IPS-18a (cell line): ENCODE measurements around the gene FOXL1.

Experiments used
- H3K27ac ChIP-seq: one replicate; pipeline ENCODE4 v1.5.1; 2013; ENCODE audit warnings: low read length
- H3K27me3 ChIP-seq: one replicate; pipeline ENCODE4 v1.6.1; 2013; ENCODE audit warnings: mild to moderate bottlenecking, low read length; ENCODE audit not compliant: control insufficient read depth, insufficient read depth
- H3K36me3 ChIP-seq: one replicate; pipeline ENCODE4 v1.6.1; 2013; ENCODE audit warnings: low read depth, low read length; ENCODE audit not compliant: control insufficient read depth
- H3K4me1 ChIP-seq: one replicate; pipeline ENCODE4 v1.6.1; 2013; ENCODE audit warnings: low read depth, low read length; ENCODE audit not compliant: control insufficient read depth
- H3K4me3 ChIP-seq: one replicate; pipeline ENCODE4 v1.5.1; 2013; ENCODE audit warnings: low read length
- H3K9ac ChIP-seq: one replicate; pipeline ENCODE4 v1.6.1; 2013; ENCODE audit warnings: mild to moderate bottlenecking, low read length, moderate library complexity
- H3K9me3 ChIP-seq: one replicate; pipeline ENCODE4 v1.6.1; 2013; ENCODE audit warnings: low read depth, low read length; ENCODE audit not compliant: control insufficient read depth

FOXL1 gene

DNA sequence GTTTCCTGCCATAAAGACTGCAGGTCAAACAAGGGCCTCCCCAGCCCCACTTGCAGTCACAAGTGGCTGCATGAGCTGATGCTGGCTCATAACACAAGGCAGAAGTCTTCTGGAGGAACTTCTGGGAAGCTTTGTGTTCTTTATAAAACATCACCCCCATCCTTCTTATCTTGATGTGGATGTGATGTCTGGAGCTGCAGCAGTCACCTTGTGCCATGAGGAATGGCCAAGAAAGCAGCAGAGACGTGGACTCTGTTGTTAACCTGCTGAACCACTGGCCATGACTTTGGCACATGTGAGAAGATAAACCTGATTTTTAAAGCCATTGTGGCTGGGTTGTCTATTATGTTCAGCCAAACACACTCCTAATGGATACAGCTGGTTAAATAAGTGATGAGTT is 41.8 kb downstream of the FOXL1 start:
- no peaks in the 10 kb centered on the region for H3K27me3 ChIP-seq

GRCh38 chr16:86621966-86622365 is 43.6 kb downstream of the FOXL1 start:
- Histone ChIP-seq H3K27me3 (no peaks in the 10 kb centered on the region), H3K9ac (no peak overlapping the region), H3K4me1 (no peaks in the 10 kb centered on the region), H3K27ac (no peak overlapping the region), H3K36me3 (no peaks in the 10 kb centered on the region), H3K4me3 (no peak overlapping the region), H3K9me3 (no peaks in the 10 kb centered on the region)

More for the DNA sequence above, 41.8 kb downstream of the FOXL1 start:
- H3K27ac ChIP-seq = no peak overlapping the region
- H3K9me3 ChIP-seq = no peaks in the 10 kb centered on the region
- no peaks in the 10 kb centered on the region for H3K4me1 ChIP-seq
- no peak overlapping the region for H3K9ac ChIP-seq
- H3K36me3 ChIP-seq = no peaks in the 10 kb centered on the region
- H3K4me3 ChIP-seq = no peak overlapping the region

DNA sequence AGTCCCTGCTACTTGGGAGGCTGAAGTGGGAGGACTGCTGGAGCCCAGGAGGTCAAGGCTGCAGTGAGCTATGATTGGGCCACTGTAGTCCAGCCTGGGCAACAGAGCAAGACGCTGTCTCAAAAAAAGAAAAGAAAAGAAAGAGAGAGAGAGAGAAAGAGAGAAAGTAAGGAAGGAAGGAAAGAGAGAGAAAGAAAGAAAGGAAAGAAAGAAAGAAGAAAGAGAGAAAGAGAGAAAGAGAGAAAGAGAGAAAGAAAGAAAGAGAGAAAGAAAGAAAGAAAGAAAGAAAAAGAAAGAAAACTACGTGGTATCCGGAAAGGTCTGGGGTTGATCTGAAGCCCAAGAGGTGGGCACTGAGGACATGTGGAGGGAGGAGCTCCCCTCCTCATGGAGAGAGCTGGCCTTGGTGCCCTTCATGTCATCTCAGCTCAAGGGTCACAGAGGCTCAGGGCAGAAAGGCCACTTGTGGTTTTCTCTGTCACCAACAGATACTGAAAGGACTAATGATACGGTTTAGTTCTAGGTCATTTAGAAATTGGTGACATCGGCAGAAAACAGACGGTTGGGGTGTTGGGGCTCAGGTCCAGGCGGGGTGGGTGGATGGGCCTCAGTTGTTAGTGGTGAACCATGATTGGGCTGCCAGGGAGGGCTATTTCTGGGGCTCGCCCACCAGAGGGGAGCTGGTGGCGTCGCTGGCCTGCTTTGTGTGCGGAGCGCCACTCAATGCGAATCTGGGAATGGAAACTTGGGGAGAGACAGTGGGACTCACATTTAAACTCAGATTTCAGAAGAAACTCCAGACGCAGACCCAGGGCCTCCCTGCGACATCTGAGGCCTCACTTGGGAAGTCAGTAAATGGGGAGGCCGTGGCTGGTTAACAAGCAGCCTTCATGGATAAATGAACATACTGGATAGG is 44.6 kb downstream of the FOXL1 start:
- Histone ChIP-seq H3K4me3 (no peak overlapping the region), H3K9ac (no peak overlapping the region), H3K36me3 (no peaks in the 10 kb centered on the region), H3K9me3 (no peaks in the 10 kb centered on the region), H3K27ac (no peak overlapping the region), H3K4me1 (no peaks in the 10 kb centered on the region), H3K27me3 (no peaks in the 10 kb centered on the region)

- Histone ChIP-seq H3K27ac (no peak overlapping the region), H3K4me3 (no peak overlapping the region)
These were observed 46.7 kb downstream of the FOXL1 start for GRCh38 chr16:86625029-86625428.

DNA sequence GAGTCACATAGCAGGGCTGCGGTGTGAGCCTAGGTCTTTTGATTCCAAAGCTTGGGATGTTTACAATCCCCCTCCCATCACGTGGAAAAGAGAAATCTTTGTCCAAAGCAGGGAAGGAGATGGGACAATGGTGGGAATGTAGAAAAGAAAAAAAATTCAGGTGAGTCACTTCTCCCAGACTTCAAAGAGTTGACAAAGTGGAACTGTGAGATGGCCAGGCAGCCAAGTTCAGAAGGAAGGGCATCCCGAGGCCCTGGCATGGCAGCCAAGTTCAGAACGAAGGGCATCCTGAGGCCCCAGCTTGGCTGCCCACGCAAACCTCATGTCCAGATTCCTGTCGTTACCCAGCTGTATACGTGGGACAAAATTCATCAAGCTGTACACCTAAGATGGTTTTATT is 47.5 kb downstream of the FOXL1 start:
- H3K27ac ChIP-seq = no peak overlapping the region
- H3K36me3 ChIP-seq = no peaks in the 10 kb centered on the region
- H3K27me3 ChIP-seq = no peaks in the 10 kb centered on the region
- no peak overlapping the region for H3K4me3 ChIP-seq
- no peaks in the 10 kb centered on the region for H3K4me1 ChIP-seq
- no peak overlapping the region for H3K9ac ChIP-seq
- H3K9me3 ChIP-seq = no peaks in the 10 kb centered on the region

More at GRCh38 chr16:86625029-86625428, 46.7 kb downstream of the FOXL1 start:
- no peaks in the 10 kb centered on the region for H3K4me1 ChIP-seq
- H3K36me3 ChIP-seq = no peaks in the 10 kb centered on the region
- no peaks in the 10 kb centered on the region for H3K9me3 ChIP-seq
- no peak overlapping the region for H3K9ac ChIP-seq
- no peaks in the 10 kb centered on the region for H3K27me3 ChIP-seq

DNA sequence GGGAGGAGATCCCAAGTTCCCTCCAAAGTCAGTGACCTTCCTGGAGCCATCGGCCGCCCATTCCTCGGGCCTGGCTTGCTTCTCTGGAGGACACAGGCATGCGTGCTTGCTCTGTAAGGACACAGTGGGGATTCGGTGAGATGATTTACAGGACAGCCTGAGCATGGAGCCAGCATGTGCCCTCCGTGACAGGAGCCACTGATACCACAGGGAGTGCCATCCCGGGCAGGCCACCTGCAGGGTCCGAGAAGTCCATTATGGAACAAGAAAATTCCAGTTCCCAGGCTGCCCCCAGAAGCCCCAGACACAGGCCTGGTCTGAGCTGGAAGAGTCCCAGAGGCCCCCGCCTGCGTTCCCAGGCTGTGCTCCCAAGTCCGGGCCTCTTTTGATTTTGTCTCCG is 47.9 kb downstream of the FOXL1 start:
- no peaks in the 10 kb centered on the region for H3K9me3 ChIP-seq
- no peak overlapping the region for H3K4me3 ChIP-seq
- H3K27ac ChIP-seq = no peak overlapping the region
- no peak overlapping the region for H3K9ac ChIP-seq
- no peaks in the 10 kb centered on the region for H3K36me3 ChIP-seq
- no peaks in the 10 kb centered on the region for H3K4me1 ChIP-seq
- no peaks in the 10 kb centered on the region for H3K27me3 ChIP-seq

DNA sequence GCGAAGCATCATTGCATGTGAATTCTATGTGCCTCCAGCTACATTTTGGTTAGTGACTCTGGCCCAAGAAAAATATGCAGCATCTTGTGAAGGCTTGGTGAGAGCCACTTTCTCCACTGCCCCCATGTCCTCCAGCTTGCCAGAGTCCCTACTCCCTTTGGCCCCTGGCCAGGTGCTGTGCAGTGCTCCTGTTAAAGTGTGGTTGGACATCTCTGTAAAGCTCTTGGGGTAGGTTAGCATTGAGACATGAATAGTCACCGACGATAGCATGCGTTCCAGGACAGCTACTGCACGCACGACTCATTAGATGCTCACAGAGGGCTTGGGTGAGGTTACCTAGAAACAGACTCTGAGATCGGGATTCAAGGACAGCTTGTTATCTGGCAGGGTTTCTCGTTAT is 48.6 kb downstream of the FOXL1 start:
- Histone ChIP-seq H3K4me1 (no peaks in the 10 kb centered on the region), H3K9me3 (no peaks in the 10 kb centered on the region), H3K9ac (no peak overlapping the region), H3K4me3 (no peak overlapping the region), H3K36me3 (no peaks in the 10 kb centered on the region), H3K27ac (no peak overlapping the region), H3K27me3 (no peaks in the 10 kb centered on the region)

GRCh38 chr16:86628614-86629013 is 50.3 kb downstream of the FOXL1 start:
- no peaks in the 10 kb centered on the region for H3K4me1 ChIP-seq
- H3K9me3 ChIP-seq = no peaks in the 10 kb centered on the region
- H3K36me3 ChIP-seq = no peaks in the 10 kb centered on the region
- no peak overlapping the region for H3K9ac ChIP-seq
- H3K4me3 ChIP-seq = no peak overlapping the region
- H3K27ac ChIP-seq = no peak overlapping the region
- H3K27me3 ChIP-seq = no peaks in the 10 kb centered on the region

DNA sequence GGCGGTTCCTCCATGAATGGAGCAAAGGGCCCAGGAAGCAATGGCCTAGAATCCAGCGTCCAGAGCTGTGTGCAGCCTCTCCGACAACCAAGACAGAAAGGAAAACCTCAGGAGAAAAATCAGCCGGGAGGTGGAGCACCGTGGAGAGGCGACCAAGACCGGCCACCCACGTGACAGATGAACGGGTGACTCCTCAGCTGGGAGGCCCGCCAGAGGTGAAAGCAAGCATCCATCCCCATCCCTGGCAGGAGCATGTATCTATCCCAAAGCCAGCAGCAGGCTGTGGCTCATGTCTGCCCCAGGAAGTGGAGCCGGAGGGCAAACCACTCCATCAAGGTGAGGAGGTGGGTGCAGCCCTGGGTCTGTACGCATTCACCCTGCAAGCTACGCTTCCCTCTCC is 52.1 kb downstream of the FOXL1 start:
- H3K36me3 ChIP-seq = no peaks in the 10 kb centered on the region
- no peak overlapping the region for H3K27ac ChIP-seq
- no peak overlapping the region for H3K4me3 ChIP-seq
- H3K9me3 ChIP-seq = no peaks in the 10 kb centered on the region
- H3K9ac ChIP-seq = no peak overlapping the region
- H3K27me3 ChIP-seq = no peaks in the 10 kb centered on the region
- H3K4me1 ChIP-seq = no peaks in the 10 kb centered on the region

DNA sequence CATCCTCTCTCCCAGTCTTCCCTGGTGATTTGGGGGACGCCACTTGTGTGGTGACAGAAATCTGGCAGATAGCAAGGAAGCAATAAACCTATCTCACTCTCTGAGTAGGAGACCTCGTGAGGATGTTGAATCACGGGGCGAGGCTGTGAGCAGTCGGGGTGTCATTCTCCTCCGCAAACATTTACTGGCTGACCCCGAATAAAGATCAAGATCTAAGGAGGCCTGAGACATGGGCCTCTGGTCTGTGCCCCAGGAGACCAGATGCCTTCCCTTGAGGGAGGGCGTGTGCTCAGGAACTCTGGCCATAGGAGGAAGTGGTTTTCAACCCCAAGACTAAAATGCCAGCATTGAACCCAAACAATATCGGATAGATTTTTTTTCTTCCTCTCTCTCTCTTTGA is 53.1 kb downstream of the FOXL1 start:
- H3K9ac ChIP-seq = no peak overlapping the region
- no peak overlapping the region for H3K27ac ChIP-seq
- H3K4me1 ChIP-seq = no peaks in the 10 kb centered on the region
- no peaks in the 10 kb centered on the region for H3K9me3 ChIP-seq
- H3K36me3 ChIP-seq = no peaks in the 10 kb centered on the region
- no peaks in the 10 kb centered on the region for H3K27me3 ChIP-seq
- no peak overlapping the region for H3K4me3 ChIP-seq
